ENCODE data around the gene YPEL3.
A peak's percentile ranks its signal among the peaks of the same experiment; 100 is the strongest.

Gene YPEL3

DNA sequence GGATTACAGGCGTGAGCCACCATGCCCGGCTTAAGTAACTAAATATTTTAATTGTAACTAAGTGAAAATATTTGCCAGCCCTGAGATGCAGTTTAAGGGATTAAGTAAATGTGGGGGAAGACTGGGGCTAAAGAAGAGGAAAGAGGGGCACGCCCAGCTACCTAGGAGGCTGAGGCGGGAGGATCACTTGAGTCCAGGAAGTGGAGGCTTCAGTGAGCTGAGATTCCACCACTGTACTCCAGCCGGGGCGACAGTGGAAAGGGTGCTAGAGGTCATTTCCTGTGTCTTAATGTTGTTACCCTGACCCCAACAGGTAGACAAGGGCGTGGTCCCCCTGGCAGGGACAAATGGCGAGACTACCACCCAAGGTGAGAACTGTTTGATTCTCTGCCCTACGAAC is 27.7 kb downstream of the YPEL3 start:
- DNase-seq: no peak

DNA sequence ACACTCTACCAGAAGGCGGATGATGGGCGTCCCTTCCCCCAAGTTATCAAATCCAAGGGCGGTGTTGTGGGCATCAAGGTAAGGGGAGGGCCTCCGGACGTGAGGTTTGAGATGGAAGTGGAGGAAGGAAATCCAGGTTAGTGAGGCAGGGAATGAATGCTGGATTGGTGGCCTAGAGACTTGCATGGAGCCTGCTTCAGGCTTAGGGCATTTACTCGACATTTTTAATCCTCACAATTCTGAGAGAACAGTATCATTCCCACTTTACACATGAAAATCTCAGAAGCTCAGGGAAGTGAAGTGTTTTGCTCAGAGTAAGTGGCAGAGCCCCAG is 28.5 kb downstream of the YPEL3 start:
- no peak for DNase-seq

DNA sequence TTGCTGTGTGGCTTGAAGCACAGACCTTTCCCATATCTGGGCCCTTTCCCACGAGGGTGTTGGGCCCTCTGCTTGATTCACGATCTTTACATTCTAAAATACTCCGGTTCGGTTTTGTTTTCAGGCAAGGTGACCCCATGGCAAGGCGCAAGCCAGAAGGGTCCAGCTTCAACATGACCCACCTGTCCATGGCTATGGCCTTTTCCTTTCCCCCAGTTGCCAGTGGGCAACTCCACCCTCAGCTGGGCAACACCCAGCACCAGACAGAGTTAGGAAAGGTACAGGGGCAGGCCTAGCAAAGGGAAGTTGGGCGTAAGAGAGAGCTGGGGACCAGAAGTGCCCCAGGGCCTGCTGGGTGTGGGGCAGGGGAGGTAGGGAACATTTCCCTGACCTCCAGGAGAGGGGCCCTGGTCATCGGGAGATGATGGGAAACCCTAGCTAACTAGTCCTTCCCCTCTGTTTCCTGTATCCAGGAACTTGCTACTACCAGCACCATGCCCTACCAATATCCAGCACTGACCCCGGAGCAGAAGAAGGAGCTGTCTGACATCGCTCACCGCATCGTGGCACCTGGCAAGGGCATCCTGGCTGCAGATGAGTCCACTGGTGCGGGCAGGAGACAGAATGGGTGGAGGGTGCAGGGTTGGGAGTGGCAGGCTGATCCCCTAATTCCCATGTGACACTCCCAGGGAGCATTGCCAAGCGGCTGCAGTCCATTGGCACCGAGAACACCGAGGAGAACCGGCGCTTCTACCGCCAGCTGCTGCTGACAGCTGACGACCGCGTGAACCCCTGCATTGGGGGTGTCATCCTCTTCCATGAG is 29.0 kb downstream of the YPEL3 start:
- no peak for DNase-seq

DNA sequence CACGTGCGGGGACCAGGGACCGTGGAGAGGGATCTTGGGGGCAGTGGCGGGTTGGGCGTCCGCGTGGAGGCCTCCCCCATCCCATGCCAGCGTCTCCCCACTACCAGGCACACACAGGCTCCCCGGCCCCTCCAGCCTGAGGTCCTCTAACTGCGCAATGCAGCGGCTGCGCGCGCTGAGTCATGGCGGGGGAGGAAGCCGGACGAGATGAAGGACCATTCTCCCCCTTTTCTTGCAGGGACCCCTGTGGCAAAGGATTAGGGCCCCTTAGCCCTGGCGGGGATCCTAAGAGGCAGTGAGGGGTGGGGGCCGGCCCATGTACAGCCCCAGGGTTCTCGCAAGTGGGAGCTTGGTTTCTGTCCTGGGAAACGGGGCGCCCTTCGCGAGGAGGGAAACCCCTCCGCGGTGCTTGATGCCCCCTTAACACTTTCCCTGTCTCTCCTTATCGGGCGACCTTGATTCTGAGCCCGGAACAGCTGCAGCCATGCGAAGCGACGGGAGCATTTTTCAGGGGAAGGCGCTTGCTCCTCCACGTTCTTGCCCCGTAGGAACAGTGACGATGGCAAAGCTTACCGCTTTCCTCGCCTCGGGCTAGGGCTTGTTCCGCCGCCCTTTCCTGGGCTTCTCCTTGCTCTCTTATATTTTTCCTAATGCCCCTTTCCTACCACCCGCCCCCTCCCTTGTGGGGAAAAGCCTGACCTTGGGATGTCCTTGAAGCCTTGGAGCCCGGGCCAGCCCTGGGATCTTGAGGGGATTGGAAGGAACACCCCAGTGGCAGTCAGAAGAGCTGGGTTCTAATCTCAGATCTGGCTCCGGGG is 29.9 kb downstream of the YPEL3 start:
- DNase-seq: no peak

DNA sequence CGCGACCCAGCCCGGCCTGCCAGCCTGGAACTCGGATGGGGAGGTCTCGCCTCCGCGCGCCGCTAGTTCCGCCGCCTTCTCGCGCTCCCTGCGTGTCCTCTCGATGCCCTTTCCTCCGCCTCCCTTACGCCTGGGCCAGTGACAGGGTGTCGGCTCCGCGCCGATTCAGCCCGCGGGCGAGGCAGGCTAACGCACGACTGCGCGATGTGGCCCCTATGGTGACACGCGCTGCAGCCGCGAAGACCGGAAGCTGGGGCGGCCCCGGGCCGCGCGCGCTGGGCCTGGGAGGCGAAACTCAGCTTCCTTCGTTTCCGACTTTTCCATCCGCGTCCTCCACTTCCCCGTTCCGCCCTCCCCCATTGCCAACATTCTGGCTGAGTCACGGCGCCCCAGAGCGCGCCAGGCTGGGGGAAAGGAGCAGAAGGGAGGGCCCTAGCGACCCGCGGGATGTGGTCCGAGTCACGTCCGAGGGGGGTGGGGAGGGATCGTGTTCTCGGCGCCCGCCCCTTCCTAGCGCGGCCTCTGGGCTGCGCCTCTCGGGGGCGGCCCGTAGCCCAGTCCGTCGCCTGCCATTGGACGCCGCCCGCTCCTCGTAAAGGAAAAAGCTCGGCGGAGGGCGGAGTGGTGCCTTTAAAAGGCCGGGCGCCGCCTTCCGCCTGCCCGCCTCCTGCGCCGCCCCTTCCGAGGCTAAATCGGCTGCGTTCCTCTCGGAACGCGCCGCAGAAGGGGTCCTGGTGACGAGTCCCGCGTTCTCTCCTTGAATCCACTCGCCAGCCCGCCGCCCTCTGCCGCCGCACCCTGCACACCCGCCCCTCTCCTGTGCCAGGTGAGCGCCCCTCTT is 30.7 kb downstream of the YPEL3 start, which contains the start of gene ALDOA:
ALDOA (plus strand) TSS at position 659 of the 841 bp plus-strand sequence. CDS start 1,138 bp downstream, outside the sequence.
- DNase-seq: peak; percentile 99

DNA sequence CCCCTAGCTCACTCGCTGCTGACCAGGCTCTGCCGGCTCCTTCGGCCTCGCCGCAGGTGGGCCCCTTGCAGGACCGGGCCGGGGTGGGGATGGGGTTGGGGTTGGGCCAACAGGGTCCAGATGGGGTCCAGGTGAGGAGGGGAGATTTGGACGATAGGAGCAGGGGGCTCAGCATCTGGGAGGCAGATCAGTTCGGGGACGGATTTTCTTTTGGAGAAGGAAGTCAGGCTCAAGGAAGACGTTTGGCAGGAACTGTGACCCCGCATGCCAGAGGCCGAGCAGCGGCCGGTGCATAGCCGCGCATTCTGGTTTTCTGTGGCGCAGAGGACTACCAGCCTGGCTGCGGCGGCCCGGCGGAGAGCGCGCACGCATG is 31.3 kb downstream of the YPEL3 start:
- no peak for DNase-seq

DNA sequence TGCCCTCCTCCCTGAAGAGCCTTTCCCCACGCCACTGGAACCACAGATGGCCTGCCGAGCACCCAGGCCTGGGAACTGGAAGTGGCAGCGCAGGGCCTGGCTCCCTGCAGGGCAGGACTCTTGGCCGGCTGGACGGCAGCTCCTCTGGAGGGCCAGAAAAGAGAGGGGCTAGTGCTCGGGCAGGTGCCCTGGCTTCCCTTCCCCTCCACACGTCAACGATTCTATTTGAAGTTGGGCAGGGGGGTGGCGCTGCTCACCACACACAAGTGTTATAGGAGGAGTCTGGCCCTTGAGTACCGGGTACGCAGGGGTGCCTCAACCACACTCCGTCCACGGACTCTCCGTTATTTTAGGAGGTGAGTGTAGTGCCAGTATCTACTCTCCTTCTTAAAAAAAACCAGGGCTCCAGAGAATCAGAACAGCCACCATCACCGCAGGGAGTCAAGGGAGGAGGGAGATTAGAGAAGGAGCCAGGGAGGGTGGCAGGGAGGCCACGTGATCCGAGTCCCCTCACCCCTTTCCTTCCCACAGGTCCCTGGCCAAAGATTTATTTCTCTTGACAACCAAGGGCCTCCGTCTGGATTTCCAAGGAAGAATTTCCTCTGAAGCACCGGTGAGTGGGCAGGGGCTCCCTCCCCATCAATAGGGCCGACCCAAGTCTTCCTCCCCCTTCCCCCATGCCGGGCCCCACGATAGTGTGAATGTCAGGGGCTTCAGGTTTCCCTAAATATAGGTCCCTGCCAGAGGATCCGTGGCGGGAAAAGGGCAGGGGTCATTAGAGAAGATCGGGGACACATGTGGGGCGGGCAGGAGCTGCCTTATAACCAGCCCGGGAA is 31.9 kb downstream of the YPEL3 start:
- DNase-seq: peak; percentile 74

DNA sequence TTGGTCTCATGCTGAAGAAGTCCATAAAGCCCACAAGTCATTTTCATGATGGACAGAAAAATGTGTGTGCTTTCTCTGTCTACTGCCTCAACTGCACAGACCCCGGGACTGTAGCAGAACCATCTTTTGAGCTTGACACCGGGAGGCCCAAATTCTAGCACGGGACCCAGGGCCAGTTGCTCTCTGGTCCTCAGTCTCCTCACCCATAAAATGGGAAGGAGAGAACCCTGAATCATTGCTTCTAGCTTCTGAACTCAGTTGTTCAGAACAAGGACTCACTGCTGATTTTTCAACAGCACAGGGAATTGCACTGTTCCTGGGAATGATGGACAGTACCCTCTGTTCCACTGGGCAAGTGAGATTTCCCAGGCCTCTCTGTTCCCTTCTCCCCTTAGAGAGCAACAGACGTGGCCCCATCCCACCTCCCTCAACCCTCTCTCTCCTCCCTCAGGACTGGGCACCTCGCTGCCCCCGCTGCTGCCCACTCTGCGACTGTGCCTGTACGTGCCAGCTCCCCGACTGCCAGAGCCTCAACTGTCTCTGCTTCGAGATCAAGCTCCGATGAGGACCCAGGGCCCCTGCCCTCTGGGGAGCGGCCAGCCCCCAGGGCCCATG is 32.6 kb downstream of the YPEL3 start:
- no peak for DNase-seq

DNA sequence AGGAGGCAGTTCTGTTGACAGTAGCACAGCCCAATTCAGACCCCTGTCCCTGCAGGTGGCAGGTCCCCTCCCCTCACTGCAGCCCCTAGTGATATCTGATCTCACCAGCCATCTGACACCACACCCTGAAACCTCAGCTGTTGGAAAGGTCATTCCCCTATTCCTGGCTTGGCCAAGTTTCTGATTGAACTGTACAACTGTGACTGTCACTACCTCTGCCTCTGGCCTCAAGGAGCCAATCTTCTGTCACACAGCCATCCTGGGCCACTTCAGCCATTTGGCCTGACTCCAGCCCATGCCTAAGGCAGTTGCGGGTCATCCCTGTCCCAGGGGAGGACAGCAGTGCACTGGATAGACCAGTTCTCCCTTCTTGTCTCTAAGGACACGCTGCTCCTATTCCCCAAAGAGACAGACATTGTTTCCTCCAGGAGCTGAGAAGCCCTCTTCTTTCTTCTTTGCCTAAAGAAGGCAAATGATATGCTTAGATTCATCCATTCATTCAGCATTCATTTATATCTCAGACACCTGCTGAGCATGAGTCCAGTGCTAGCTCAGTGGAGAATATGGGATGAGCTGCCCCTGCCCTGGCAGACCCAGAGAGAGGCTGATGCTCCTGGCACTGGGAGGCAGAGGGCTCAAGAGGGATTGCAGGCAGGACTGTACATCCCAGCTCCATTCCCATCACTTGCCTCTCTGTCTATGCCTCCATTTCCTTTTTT is 35.0 kb downstream of the YPEL3 start:
- no peak for DNase-seq

DNA sequence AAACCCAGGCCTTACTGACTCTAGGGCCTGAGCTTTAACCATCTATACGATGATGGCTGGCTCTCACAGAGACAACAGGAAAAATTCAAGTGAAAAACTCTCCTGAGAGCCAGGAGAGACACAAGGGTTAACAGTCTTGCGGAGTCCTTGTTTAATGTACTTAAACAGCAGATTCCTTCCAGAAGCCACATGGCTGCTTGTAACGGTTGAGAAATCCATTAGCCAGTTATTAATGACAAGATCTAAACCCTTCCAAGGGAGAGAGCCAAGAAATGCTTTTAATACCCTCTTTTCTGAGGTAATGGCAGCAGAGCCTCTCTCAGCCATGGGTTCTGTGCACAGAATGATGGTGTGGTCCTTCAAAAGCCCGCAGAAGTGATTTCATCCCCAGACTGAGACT is 35.7 kb downstream of the YPEL3 start:
- no peak for DNase-seq

DNA sequence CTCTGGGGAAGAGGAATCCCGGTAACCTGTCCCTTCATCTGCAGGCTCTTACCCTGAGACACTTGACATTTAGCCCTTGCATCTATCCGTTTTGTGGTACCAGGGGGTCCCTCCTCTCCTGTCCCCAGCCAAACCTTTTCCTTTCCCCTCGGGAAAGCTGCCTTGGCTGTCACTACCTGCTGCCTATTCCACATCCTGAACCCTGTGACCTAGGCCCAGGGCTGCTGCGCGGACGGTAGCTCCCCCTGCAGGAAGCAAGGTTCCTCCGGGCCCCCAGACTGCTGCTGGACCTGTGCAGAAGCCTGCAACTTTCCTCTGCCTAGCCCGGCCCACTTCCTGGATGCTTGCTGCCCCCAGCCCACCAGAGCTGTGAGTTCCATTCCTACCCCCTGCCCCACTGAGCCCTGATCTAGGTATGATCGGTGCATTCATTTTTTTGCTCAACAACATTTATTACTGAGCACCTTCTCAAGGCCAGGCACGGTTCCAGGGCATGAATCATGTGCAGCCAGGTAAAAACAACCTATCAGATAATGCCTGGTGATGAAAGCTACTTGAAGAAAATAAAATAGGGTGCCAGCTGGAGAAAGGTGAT is 41.0 kb downstream of the YPEL3 start:
- peak; percentile 18 for DNase-seq

DNA sequence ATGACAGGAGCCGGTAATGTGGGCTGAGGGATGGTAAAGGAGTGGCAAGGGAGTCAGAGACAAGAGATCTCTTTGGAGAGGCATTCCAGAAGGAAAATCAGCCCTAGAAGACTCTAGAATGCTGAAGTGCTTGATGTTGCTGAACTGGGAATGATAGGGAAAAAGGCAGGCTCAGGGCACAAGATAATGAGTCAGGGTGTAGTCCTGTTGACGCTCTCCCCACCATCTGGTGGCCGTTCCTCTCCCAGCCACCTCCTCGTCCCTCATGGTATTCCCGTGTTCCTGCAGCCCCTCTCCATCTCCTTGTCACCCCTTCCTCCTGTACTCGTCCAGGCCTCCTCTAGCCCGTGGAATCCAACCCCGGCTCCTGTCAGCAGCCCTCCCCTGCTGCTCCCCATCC is 41.6 kb downstream of the YPEL3 start:
- no peak for DNase-seq

DNA sequence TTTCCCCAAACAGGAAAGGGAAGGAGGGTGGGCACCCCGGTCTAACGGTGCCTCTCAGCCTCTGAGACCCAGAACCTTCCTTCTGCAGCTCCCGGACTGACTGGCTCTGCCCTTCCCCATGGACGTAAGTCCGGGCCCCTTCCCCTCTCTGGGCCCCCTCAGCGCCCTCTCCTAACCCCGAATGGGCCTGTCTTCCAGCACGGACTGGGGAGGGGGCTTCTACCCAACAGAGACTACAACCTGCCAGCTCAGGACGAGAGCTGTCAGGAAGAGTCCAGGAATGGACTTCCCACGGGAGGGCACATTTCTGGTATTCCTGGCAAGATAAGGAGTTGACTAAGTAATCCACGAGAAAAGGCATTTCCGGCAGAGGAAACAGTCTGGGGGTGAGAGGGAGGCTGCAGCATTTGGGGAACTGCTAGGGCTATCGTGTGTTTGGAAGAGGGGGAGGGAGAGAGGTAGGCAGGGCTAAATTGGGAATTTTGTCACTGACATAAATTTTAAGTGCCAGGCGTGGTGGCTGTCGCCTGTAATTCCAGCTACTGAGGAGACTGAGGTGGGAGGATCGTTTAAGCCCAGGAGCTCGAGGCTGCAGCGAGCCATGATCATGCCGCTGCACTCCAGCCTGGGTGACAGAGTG is 42.5 kb downstream of the YPEL3 start:
- DNase-seq: no peak

DNA sequence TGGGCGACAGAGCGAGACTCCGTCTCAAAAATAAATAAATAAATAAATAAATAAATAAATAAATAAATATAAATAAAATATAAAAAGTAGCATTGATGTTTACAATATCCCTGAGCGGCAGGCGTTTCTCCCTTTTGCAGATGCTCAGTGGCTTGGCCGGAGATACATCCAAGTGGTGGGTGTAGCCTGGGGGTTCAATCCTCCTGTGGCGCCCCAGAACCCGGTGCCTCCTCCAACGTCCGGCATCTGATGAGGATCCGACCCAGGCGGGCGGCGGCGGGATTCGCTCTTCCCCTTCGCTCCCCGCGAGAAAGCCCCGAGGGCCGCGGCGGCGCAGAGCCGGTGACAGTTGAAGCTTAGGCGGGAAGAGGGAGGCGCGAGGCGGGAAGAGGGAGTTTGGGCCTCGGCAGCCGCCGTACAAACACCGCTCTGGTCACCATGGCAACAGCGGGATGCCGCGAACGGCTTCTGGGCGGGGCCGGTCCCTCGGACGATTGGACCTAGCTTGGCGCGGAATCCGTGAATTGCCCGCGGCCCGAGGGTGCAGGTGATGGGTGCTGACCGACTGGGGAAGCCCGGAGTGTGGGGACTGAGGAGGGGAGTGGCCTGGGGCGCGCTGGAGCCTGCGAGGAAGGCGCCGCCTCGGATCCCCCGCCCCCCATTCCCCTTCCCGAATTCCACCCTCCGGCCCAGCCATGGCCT is 43.2 kb downstream of the YPEL3 start:
- DNase-seq: peak; percentile 96

DNA sequence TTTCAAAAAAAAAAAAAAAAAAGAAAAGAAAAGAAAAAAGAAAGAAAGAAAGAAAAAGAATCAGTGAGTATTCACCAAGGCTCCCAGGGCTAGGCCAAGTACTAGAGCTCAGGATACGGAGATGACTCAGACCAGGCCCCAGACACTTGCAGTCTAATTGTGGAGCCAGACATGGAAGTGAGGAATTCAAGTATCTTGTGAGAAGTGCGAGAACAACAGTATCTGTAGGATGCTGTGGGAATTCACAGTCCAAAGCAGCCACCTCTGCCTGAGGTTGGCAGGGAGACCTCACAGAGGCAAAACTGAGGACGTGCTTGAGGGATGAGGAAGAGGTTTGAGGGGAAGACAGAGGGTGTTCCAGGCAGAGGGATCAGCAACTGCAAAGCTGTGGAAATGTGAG is 44.5 kb downstream of the YPEL3 start:
- DNase-seq: no peak

DNA sequence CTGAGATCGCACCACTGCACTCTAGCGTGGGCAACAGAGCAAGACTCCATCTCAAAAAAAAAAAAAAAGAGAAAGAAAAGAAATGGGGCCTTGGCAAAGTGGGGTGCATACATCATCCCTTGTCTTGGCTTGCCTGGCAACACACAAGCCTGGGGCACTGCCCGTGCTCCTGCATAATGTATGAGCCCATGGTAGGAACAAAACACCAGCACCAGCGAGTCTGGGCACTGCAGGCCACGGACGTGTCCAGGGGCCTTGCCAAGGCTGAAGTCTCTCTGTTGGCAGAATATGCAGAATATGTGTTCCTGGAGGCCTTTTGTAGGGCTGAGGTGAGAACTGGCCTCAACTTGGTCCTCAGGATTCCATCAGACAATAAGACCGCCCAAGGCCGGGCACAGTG is 46.1 kb downstream of the YPEL3 start:
- DNase-seq: no peak

DNA sequence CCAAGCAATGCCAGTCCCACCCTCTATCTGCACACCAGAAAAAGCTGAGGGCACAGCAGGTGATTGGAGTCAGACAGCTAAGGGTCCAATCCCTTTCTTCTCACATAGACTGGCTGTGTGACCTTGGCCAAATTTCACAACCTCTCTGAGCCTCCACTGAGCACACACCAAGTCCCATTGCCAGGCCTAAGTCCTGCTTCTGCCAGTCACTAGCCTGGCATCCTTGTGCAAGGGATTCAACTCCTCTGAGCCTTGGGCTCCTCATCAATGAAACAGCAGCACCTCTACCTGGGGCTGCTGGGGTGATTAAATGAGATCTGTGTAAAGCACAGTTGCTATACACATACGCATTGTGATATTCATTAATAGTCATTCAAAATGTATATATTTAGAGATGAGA is 49.4 kb downstream of the YPEL3 start:
- no peak for DNase-seq

DNA sequence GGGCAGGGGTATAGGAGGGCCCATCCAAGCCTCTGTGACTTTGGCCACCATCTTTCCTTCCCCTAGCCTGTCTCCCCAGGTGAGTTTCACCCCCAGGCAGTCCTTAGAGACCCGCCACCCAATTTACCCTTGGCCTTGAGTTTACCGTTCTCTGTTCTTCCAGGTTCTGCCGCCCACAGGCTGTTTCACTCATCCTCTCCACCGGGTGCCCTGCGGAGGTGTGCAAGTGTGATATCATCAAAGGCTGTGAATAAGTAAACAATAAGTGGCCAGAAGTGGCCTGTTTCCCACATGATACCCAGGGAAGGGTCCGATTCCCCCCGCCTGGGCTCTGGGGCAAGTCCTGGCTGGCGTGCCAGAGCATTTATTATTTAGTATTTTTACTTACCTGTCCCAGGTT is 49.8 kb downstream of the YPEL3 start:
- DNase-seq: no peak

Measured in NCI-H345 (cell line).